Tibial nerve (tissue), 3 donors: ENCODE data around the gene PTPRE.

Source experiments
- CTCF ChIP-seq, 5 experiments: fragments of 200-600 bp in 3 of 5; fragments of 450-650 bp in 2 of 5; sonication (generic) in 3 of 5; IDR thresholded peaks; one replicate each; pipeline ENCODE4 v1.5.1; 2016 to 2019; ENCODE audit warnings: antibody characterized with exemption in 5 of 5, mild to moderate bottlenecking in 3 of 5, moderate library complexity in 2 of 5
- POLR2A ChIP-seq, 2 donors: fragments of 450-650 bp; IDR thresholded peaks; one replicate each; pipeline ENCODE4 v1.6.1; 2017; ENCODE audit warnings: antibody characterized with exemption in 2 of 2, mild to moderate bottlenecking in 2 of 2, moderate library complexity in 2 of 2

GRCh38 chr10:127911218-127911866 is 4.4 kb downstream of the PTPRE start:
- TF ChIP-seq CTCF (IDR thresholded peaks at IDR 0.05) (no peak), POLR2A (IDR thresholded peaks at IDR 0.05) (no peak)
